Measurements from ENCODE around the gene HOTAIR. TPM values are rescaled to one million over a fixed set of nuclear protein-coding genes. Genes with fewer than 3 reads are reported as not detected.

HOTAIR gene
- polyA plus RNA-seq, 3 donors from 2014 or later, result not detected

DNA sequence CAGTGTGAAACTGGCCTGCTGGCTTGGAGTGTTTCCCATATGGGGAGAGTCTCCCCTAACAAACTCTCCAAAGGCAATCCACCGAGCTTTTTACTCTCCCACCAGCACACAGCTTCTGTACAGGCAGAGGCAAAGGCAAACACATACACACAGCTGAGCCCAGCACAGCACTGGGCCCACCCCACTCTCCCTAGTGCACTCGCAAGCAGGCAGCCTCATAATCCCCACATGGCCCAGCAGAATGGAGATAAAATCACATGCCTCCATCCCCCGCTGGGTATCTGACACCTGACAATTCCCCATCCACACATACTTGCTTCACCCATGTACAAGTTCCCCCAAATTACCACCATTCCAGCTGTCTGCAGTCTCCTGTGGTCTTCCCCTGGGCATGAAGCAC is 16.6 kb downstream of the HOTAIR start:
- Mint-ChIP-seq H3K27me3 (ENCODE audit: low read depth in 3 of 3) (peaks cover 62 to 80% (median 74%) of the 10 kb centered on the region in 3 donors), H3K4me1 (peaks cover 20 to 30% of the 10 kb centered on the region in 2 donors), H3K4me3 (no peak overlapping the region), H3K36me3 (peaks cover 0 to 7% (median 2%) of the 10 kb centered on the region in 3 donors), H3K9me3 (peaks cover 0 to 18% (median under 1%) of the 10 kb centered on the region in 6 donors), H3K27ac (no peak overlapping the region)
- no peak for DNase-seq

DNA sequence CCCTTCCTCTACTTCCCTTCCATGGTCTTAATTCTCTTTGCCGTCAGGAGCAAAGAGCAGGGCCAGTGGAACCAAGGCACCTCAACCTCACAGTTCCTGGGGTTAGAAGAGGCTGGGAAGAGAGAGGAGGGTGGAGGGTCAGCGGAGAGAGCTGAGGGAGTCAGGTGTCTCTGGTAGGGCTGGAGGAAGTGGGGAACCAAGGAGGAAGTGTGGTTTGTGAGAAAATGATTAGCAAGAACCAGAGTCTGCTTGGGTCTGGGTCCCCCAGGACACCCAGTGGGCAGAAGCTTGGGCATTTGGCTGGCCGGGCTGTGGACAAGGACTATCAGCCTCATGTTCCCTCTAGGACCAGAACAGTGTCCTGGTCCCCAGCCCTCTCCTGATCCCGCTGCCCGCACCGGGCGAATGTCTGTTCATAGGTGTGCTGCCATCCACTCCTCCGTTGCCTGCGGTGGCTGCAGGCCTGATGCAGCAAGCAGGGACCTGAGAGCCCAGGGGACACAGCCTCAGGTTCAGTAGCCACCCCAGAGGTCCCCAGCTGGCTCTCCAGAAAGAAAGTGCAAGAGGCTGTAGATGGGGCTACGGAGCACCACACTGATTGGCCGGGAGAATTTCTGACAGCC is 17.7 kb downstream of the HOTAIR start:
- Mint-ChIP-seq H3K4me1 (peaks cover 20 to 27% of the 10 kb centered on the region in 2 donors), H3K4me3 (peak overlapping the region in 3 of 5 donors; percentile 7 to 41 (median 29)), H3K27me3 (ENCODE audit: low read depth in 3 of 3) (peaks cover 65 to 81% (median 74%) of the 10 kb centered on the region in 3 donors), H3K36me3 (peaks cover 0 to 7% (median 2%) of the 10 kb centered on the region in 3 donors), H3K27ac (no peak overlapping the region), H3K9me3 (peaks cover 0 to 18% (median 0%) of the 10 kb centered on the region in 6 donors)
- DNase-seq, result no peak

DNA sequence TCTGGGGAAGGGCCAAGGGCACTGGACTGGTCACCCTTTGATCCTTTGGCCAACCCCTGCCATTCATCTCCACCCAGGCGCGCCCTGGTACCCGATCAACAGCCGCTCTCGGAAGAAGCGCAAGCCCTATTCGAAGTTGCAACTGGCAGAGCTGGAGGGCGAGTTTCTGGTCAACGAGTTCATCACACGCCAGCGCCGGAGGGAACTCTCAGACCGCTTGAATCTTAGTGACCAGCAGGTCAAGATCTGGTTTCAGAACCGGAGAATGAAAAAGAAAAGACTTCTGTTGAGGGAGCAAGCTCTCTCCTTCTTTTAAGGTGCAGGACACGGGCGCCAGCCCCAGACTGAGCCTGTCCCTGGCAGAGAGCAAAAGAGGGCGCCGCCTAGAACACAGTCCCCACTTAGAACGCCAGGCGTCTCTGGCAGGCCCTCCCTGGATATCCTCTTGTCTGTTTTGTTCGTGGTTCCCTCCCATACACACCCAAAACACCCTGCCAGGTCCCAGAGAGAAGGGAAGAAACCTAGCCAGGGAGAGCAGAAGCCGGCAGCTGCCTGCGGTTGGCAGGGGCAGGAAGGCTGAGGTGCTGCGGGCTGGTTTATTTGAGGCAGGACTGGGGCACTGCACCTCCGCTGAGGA is 18.4 kb downstream of the HOTAIR start:
- Mint-ChIP-seq H3K36me3 (peaks cover 0 to 7% (median 2%) of the 10 kb centered on the region in 3 donors), H3K27me3 (ENCODE audit: low read depth in 3 of 3) (peaks cover 68 to 83% (median 73%) of the 10 kb centered on the region in 3 donors), H3K9me3 (peaks cover 0 to 18% (median 0%) of the 10 kb centered on the region in 6 donors), H3K27ac (peak overlapping the region in 1 of 6 donors; percentile 4), H3K4me3 (peak overlapping the region in 4 of 5 donors; percentile 7 to 48 (median 35)), H3K4me1 (peaks cover 20 to 27% of the 10 kb centered on the region in 2 donors)
- DNase-seq, result no peak

DNA sequence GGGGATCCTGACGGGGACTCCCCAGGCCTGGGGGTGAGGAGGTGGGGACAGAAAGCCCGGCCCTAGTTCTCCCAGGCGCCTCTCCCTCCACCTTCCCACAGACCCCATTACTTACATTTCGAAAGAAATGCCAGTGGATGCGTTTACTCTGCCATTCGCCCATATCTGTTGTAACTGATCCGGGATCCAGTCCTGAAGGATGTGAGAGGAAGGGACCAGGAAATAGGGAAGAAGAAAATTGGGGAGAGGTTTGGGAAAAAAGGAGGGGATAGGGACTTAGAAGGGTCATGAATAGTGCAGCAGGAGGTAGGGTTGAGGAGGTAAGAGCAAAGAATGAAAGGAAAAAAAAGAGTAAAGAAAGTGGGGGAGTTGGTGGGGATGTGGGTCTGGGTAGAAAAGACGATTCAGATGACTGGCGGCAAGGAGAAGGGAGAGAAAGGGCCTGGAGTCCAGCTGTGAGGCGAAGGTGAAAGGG is 18.9 kb downstream of the HOTAIR start:
- no peak for DNase-seq
- Mint-ChIP-seq H3K27ac (peak overlapping the region in 1 of 6 donors; percentile 4), H3K9me3 (peaks cover 0 to 18% (median 0%) of the 10 kb centered on the region in 6 donors), H3K4me3 (peak overlapping the region in 4 of 5 donors; percentile 12 to 48 (median 41)), H3K4me1 (peaks cover 20 to 27% of the 10 kb centered on the region in 2 donors), H3K36me3 (peaks cover 0 to 7% (median 2%) of the 10 kb centered on the region in 3 donors), H3K27me3 (ENCODE audit: low read depth in 3 of 3) (peaks cover 69 to 87% (median 76%) of the 10 kb centered on the region in 3 donors)

DNA sequence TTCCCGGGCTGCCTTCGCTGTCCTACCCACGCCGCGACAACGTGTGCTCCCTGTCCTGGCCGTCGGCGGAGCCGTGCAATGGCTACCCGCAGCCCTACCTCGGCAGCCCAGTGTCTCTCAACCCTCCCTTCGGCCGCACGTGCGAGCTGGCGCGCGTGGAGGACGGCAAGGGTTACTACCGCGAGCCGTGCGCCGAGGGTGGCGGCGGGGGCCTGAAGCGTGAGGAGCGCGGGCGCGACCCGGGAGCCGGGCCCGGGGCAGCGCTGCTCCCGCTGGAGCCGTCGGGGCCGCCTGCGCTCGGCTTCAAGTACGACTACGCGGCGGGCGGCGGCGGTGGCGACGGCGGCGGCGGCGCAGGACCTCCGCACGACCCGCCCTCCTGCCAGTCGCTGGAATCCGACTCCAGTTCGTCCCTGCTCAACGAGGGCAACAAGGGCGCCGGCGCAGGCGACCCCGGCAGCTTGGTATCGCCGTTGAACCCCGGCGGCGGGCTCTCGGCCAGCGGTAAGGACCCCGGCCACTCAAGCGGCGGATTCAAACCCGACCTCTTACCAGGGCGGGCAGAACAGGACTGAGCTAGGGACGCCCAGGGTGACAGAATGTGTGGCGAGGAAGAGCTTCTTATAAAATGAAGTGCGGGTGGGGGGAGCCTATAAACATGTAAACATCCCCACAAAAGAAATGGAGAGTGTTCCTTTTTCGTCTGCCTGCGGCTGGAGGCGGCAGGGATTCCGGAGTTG is 19.5 kb downstream of the HOTAIR start:
- Mint-ChIP-seq H3K4me1 (peaks cover 15 to 21% of the 10 kb centered on the region in 2 donors), H3K9me3 (peaks cover 0 to 14% (median 0%) of the 10 kb centered on the region in 6 donors), H3K36me3 (peaks cover 0 to 7% (median 2%) of the 10 kb centered on the region in 3 donors), H3K27ac (peak overlapping the region in 1 of 6 donors; percentile 4), H3K4me3 (peak overlapping the region in 1 of 5 donors; percentile 41), H3K27me3 (ENCODE audit: low read depth in 3 of 3) (peaks cover 70 to 85% (median 75%) of the 10 kb centered on the region in 3 donors)
- no peak for DNase-seq

DNA sequence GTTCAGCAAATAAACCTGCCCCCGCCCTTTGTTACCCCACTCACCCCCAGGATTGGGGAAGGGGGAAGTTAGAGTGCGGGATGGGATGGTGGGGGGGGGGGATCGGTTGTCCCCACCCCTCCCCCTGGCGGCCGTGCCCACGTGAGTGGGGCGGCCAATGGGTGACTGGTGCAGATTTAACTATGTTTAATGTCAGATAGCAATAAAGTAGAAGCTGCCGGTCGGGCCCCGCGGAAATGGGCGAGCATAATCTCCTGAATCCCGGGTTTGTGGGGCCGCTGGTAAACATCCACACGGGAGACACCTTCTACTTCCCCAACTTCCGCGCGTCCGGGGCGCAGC is 20.1 kb downstream of the HOTAIR start, which contains the start of gene HOXC12:
Gene HOXC12, plus strand, starts transcription at position 210 of the 342 bp plus-strand sequence. Its CDS starts 27 bp downstream, at position 237.
- Mint-ChIP-seq H3K27ac (peak within 1 kb of the TSS in 1 of 6 donors; percentile 73), H3K27me3 (ENCODE audit: low read depth in 3 of 3) (peaks cover 73 to 85% (median 74%) of the 10 kb centered on the region in 3 donors), H3K4me3 (peak within 1 kb of the TSS in 3 of 5 donors; percentile 12 to 41 (median 41)), H3K36me3 (peaks cover 0 to 7% (median 2%) of the 10 kb centered on the region in 3 donors), H3K4me1 (peaks cover 15 to 16% of the 10 kb centered on the region in 2 donors), H3K9me3 (peaks cover 0 to 12% (median 0%) of the 10 kb centered on the region in 6 donors)
- no peak for DNase-seq

DNA sequence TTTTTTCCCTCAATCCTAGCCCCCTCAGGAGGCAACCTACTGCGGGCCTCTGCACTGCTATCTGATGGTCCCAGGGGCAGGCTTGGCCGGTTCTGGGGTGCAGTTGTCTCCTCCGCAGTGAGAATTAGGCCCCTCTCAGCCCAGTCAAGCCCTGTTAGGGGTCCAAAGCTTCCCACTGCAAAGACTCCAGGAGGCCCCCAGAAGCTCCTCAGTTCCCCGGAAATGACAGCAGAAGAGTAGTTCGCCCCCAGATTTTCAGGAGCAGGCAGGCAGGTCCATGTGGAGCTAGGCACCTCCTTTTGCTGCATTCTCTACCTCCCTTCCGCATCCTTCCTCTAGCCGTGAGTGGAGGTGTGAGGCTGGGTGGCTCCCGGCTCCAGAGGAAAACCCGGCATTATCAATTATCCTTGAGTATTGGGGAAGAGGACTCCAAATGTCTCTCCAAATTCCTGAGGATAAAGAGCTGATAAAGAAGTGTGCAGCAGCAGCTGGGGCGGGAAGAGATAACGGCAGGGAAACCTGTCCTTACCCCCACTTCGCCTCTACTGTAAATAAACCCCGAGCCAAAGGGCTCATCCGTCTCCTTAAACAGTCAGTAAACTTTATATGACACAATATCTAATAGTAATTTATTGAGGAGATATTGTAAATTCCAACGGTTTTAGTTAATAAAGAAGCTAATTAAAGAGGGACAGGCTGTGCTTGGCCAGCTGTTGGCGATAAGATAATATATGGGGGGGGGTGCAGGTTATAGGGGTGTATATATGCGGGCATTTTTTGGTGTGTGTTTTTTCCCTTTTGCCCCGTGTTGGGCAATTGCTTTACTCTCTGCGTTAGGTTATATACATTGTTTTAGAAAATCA is 20.7 kb downstream of the HOTAIR start:
- peak overlapping the region in 1 of 5 donors; percentile 54 for H3K4me3 Mint-ChIP-seq
- H3K9me3 Mint-ChIP-seq, result peaks cover 0 to 11% (median 0%) of the 10 kb centered on the region in 6 donors
- DNase-seq, result no peak
- H3K27ac Mint-ChIP-seq, result peak overlapping the region in 1 of 6 donors; percentile 73
- peaks cover 15 to 16% of the 10 kb centered on the region in 2 donors for H3K4me1 Mint-ChIP-seq
- H3K27me3 Mint-ChIP-seq (ENCODE audit: low read depth in 3 of 3), result peaks cover 71 to 81% (median 76%) of the 10 kb centered on the region in 3 donors
- H3K36me3 Mint-ChIP-seq, result peaks cover 0 to 7% (median 2%) of the 10 kb centered on the region in 3 donors

DNA sequence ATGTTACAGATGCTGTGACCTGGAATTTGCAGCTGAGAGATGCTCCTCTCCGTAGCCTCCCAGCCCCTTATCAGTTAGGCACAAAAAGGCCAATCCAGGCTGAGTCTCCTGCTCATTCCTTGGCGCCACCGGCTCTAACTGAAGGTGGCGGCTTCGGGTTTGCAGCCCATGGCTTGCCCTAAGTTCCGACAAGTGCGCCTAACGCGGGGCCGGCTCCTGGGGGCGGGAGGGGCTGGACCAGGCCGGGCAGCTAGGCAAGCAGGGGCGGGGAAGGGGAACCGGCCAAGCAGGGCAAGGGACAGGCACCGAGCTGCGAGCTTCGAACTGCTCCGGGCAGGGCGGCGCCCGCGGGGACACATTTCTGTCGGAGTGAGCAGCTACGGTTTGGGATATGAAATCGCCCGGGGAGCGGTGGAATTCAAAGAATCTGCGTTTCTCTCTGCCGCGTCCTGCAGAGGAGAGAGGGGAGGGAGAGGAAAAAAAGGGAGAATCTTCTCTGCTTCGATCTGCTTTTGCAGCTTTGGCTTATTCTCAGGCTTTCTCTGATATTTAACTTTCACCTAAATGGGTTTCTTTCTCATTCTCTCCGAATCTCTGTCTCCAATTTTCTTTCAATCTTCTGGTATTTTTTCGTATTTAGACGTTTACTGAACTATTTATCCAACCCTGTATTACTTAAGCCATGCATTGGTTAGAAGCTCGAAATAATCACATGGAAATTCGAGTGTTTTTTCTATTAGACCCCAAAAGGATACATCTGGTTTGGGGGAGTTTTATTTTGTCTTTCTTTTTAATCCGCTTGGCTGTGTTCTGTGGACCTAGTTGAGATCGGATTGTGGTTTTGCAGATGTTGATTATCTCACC is 21.7 kb downstream of the HOTAIR start:
- Mint-ChIP-seq H3K27me3 (ENCODE audit: low read depth in 3 of 3) (peaks cover 66 to 85% (median 79%) of the 10 kb centered on the region in 3 donors), H3K9me3 (peaks cover 0 to 13% (median 0%) of the 10 kb centered on the region in 6 donors), H3K4me1 (peaks cover 15 to 16% of the 10 kb centered on the region in 2 donors), H3K4me3 (peak overlapping the region in 1 of 5 donors; percentile 54), H3K36me3 (peaks cover 0 to 2% (median under 1%) of the 10 kb centered on the region in 3 donors), H3K27ac (peak overlapping the region in 1 of 6 donors; percentile 73)
- no peak for DNase-seq

DNA sequence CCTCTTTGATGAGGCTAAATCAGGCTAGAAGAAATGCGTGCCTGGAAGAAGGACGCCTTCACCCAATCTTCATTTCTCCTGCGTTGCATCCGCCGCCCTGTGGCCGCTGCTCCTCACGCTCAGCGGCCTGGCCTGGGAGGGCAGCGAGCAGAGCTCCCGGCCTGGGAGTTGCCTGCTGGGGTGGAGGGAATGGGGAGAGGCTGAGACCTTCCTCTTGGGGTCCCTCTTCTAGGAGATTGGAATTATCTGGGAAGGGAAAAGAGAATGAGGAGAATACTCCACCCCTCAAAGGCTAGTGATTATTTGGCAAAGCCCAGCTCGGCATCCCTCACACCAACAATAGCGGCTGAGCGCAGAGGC is 22.4 kb downstream of the HOTAIR start:
- Mint-ChIP-seq H3K36me3 (peaks cover 0 to 2% (median 0%) of the 10 kb centered on the region in 3 donors), H3K27ac (peak overlapping the region in 1 of 6 donors; percentile 73), H3K27me3 (ENCODE audit: low read depth in 3 of 3) (peaks cover 68 to 82% (median 79%) of the 10 kb centered on the region in 3 donors), H3K4me1 (peaks cover 15 to 16% of the 10 kb centered on the region in 2 donors), H3K4me3 (peak overlapping the region in 1 of 5 donors; percentile 20), H3K9me3 (peaks cover 0 to 13% (median 0%) of the 10 kb centered on the region in 6 donors)
- no peak for DNase-seq

DNA sequence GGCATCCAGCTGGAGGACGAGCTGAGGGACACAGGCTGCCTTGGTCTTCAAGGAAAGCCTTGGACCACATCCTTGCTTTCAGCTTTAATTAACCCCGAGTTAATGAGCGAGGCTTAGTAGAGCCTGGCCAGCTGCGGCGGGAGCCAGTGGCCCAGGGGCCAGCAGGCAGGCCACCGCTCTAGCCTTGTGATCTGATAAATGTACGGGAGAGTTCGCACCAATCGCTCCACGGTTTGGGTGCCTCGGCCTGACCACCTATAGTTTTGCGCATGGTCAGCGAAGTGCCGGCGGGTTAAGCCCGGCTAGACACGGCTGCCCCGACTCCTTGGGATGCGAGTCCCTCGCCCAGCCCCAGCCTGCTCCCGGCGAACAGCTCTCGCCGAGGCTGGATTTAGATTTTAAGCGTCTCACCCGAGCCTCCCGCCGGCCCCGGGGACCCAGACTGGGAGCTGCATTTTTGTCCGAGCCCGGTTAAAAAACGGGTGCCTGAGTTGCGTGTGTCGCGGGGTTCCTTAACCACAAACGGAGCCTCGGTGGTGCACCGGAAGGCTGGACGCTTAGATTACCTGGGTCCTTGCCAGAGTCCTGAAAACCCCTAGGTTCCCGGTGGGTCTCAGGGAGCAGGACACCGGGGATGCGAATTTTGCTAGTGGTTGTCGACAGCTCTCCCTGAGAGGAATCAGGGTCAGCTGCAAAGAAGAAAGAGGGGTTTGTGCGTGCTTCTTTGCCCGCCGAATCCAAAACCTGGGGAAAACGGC is 23.0 kb downstream of the HOTAIR start:
- DNase-seq, result no peak
- Mint-ChIP-seq H3K27ac (peak overlapping the region in 1 of 6 donors; percentile 30), H3K36me3 (peaks cover 0 to 2% (median 0%) of the 10 kb centered on the region in 3 donors), H3K27me3 (ENCODE audit: low read depth in 3 of 3) (peaks cover 63 to 78% (median 73%) of the 10 kb centered on the region in 3 donors), H3K4me3 (peak overlapping the region in 1 of 5 donors; percentile 48), H3K9me3 (peaks cover 0 to 11% (median 0%) of the 10 kb centered on the region in 6 donors), H3K4me1 (peaks cover 10 to 12% of the 10 kb centered on the region in 2 donors)

Data from immature natural killer cell (primary cell).